Natural killer cell treated with Interleukin-12 subunit alpha and Interleukin-12 subunit beta and Interleukin-15 and Interleukin-18, amount 100 ng/mL, for 72 hours (primary cell): ENCODE measurements around the gene ZNF692. TPM values are rescaled to one million over a fixed set of nuclear protein-coding genes. Genes with fewer than 3 reads are reported as not detected.

ENCODE experiments used
- ATAC-seq, 2 donors: fragments of 150-1000 bp; cut with Tn5 transposase in 1 of 2; sonication (Bioruptor Pico), chemical (Tn5 transposase) in 1 of 2; 2 replicates each; pipeline ENCODE4 v1.10.0; 2021
- DNase-seq: peaks from one replicate; pipeline ENCODE4 v3.0.0; 2022; ENCODE audit warnings: low spot score
- H3K27ac Mint-ChIP-seq, 2 donors: 1 replicate in 1 of 2; 2 replicates in 1 of 2; pipeline ENCODE4 v1.8.0; 2022; ENCODE audit warnings: mixed read lengths in 2 of 2, mild to moderate bottlenecking in 1 of 2, moderate library complexity in 1 of 2
- H3K27me3 Mint-ChIP-seq, 2 donors: 1 replicate in 1 of 2; 2 replicates in 1 of 2; pipeline ENCODE4 v1.8.0; 2022; ENCODE audit warnings: mixed read lengths in 2 of 2
- H3K36me3 Mint-ChIP-seq: one replicate; pipeline ENCODE4 v1.8.0; 2022; ENCODE audit warnings: mixed read lengths
- H3K4me1 Mint-ChIP-seq, 2 donors: 1 replicate in 1 of 2; 2 replicates in 1 of 2; pipeline ENCODE4 v1.8.0; 2022; ENCODE audit warnings: low read depth in 2 of 2, mixed read lengths in 2 of 2, mild to moderate bottlenecking in 1 of 2
- H3K4me3 Mint-ChIP-seq: one replicate; pipeline ENCODE4 v1.8.0; 2022; ENCODE audit warnings: mixed read lengths
- H3K9me3 Mint-ChIP-seq: 2 replicates; pipeline ENCODE4 v1.8.0; 2022; ENCODE audit warnings: mixed read lengths
- total RNA-seq, 2 donors: library from RNA; stranded (reverse); gene quantifications; one replicate each; pipeline ENCODE4 v1.2.3, GENCODE V29; 2022

Gene ZNF692
- total RNA-seq, 2 donors from 2014 or later: 40.4 to 142 TPM

GRCh38 chr1:248849637-248850036 is 9.2 kb downstream of the ZNF692 start:
- no peak for DNase-seq
- Mint-ChIP-seq H3K27me3 (no peaks in the 10 kb centered on the region), H3K27ac (no peak overlapping the region), H3K4me1 (peaks cover 0 to 3% of the 10 kb centered on the region in 2 donors), H3K4me3 (no peak overlapping the region), H3K9me3 (no peaks in the 10 kb centered on the region), H3K36me3 (peaks cover 8% of the 10 kb centered on the region)
- ATAC-seq: no peak

- DNase-seq: no peak
Measured at GRCh38 chr1:248849152-248849551, 9.7 kb downstream of the ZNF692 start.

GRCh38 chr1:248848602-248849001 is 10.3 kb downstream of the ZNF692 start:
- Mint-ChIP-seq H3K27me3 (no peaks in the 10 kb centered on the region), H3K9me3 (no peaks in the 10 kb centered on the region), H3K4me3 (no peak overlapping the region), H3K4me1 (peaks cover 0 to 3% of the 10 kb centered on the region in 2 donors), H3K36me3 (peaks cover 6% of the 10 kb centered on the region), H3K27ac (no peak overlapping the region)
- DNase-seq (no peak), ATAC-seq (no peak)

More at GRCh38 chr1:248849152-248849551, 9.7 kb downstream of the ZNF692 start:
- ATAC-seq: no peak
- H3K4me1 Mint-ChIP-seq: peaks cover 0 to 3% of the 10 kb centered on the region in 2 donors
- H3K4me3 Mint-ChIP-seq: no peak overlapping the region
- H3K9me3 Mint-ChIP-seq: no peaks in the 10 kb centered on the region
- H3K27me3 Mint-ChIP-seq: no peaks in the 10 kb centered on the region
- H3K36me3 Mint-ChIP-seq: peaks cover 6% of the 10 kb centered on the region
- no peak overlapping the region for H3K27ac Mint-ChIP-seq

- no peak for DNase-seq
- Mint-ChIP-seq H3K4me1 (peaks cover 0 to 3% of the 10 kb centered on the region in 2 donors), H3K27me3 (no peaks in the 10 kb centered on the region), H3K27ac (no peak overlapping the region), H3K36me3 (peaks cover 6% of the 10 kb centered on the region), H3K9me3 (no peaks in the 10 kb centered on the region), H3K4me3 (no peak overlapping the region)
- ATAC-seq: no peak
Measured at GRCh38 chr1:248847956-248848561, 10.8 kb downstream of the ZNF692 start.

GRCh38 chr1:248847181-248847955 is 11.5 kb downstream of the ZNF692 start:
- DNase-seq: no peak
- peaks cover 6% of the 10 kb centered on the region for H3K36me3 Mint-ChIP-seq

GRCh38 chr1:248844526-248844925 is 14.4 kb downstream of the ZNF692 start:
- Mint-ChIP-seq H3K27ac (no peak overlapping the region), H3K9me3 (no peaks in the 10 kb centered on the region), H3K4me1 (peaks cover 6 to 17% of the 10 kb centered on the region in 2 donors), H3K36me3 (peaks cover 6% of the 10 kb centered on the region), H3K27me3 (no peaks in the 10 kb centered on the region), H3K4me3 (no peak overlapping the region)
- ATAC-seq: no peak
- DNase-seq: no peak

More at GRCh38 chr1:248847181-248847955, 11.5 kb downstream of the ZNF692 start:
- Mint-ChIP-seq H3K4me1 (peaks cover 0 to 4% of the 10 kb centered on the region in 2 donors), H3K27me3 (no peaks in the 10 kb centered on the region), H3K27ac (no peak overlapping the region), H3K4me3 (no peak overlapping the region), H3K9me3 (no peaks in the 10 kb centered on the region)
- no peak for ATAC-seq

GRCh38 chr1:248843687-248844086 is 15.2 kb downstream of the ZNF692 start:
- Mint-ChIP-seq H3K9me3 (no peaks in the 10 kb centered on the region), H3K27me3 (no peaks in the 10 kb centered on the region), H3K36me3 (peaks cover 1% of the 10 kb centered on the region), H3K4me1 (peaks cover 10 to 14% of the 10 kb centered on the region in 2 donors), H3K4me3 (no peak overlapping the region), H3K27ac (no peak overlapping the region)
- DNase-seq (no peak), ATAC-seq (no peak)

GRCh38 chr1:248842781-248843331 is 16.0 kb downstream of the ZNF692 start:
- H3K36me3 Mint-ChIP-seq: no peaks in the 10 kb centered on the region
- H3K27ac Mint-ChIP-seq: no peak overlapping the region
- no peak for DNase-seq

GRCh38 chr1:248841702-248842395 is 17.0 kb downstream of the ZNF692 start:
- H3K4me1 Mint-ChIP-seq: peaks cover 10 to 14% of the 10 kb centered on the region in 2 donors
- H3K27me3 Mint-ChIP-seq: no peaks in the 10 kb centered on the region
- no peaks in the 10 kb centered on the region for H3K36me3 Mint-ChIP-seq
- H3K9me3 Mint-ChIP-seq: no peaks in the 10 kb centered on the region
- DNase-seq (no peak), ATAC-seq (no peak)
- no peak overlapping the region for H3K27ac Mint-ChIP-seq
- no peak overlapping the region for H3K4me3 Mint-ChIP-seq

More at GRCh38 chr1:248842781-248843331, 16.0 kb downstream of the ZNF692 start:
- ATAC-seq: no peak
- Mint-ChIP-seq H3K4me1 (peaks cover 10 to 14% of the 10 kb centered on the region in 2 donors), H3K9me3 (no peaks in the 10 kb centered on the region), H3K27me3 (no peaks in the 10 kb centered on the region), H3K4me3 (no peak overlapping the region)

- H3K4me3 Mint-ChIP-seq: no peak overlapping the region
- ATAC-seq: no peak
- peaks cover 10 to 14% of the 10 kb centered on the region in 2 donors for H3K4me1 Mint-ChIP-seq
- DNase-seq: no peak
- no peaks in the 10 kb centered on the region for H3K9me3 Mint-ChIP-seq
- no peak overlapping the region for H3K27ac Mint-ChIP-seq
- no peaks in the 10 kb centered on the region for H3K27me3 Mint-ChIP-seq
- H3K36me3 Mint-ChIP-seq: no peaks in the 10 kb centered on the region
Measured at GRCh38 chr1:248840946-248841345, 17.9 kb downstream of the ZNF692 start.

GRCh38 chr1:248839168-248839555 is 19.7 kb downstream of the ZNF692 start:
- no peaks in the 10 kb centered on the region for H3K9me3 Mint-ChIP-seq
- H3K36me3 Mint-ChIP-seq: no peaks in the 10 kb centered on the region
- peak overlapping the region in 1 of 2 donors; percentile 92 for H3K27ac Mint-ChIP-seq
- DNase-seq: no peak
- no peak for ATAC-seq
- H3K27me3 Mint-ChIP-seq: no peaks in the 10 kb centered on the region
- no peak overlapping the region for H3K4me3 Mint-ChIP-seq
- peaks cover 10 to 14% of the 10 kb centered on the region in 2 donors for H3K4me1 Mint-ChIP-seq

GRCh38 chr1:248838357-248839167 is 20.3 kb downstream of the ZNF692 start:
- H3K27ac Mint-ChIP-seq: peak overlapping the region in 1 of 2 donors; percentile 92
- peaks cover 0 to 2% of the 10 kb centered on the region in 2 donors for H3K27me3 Mint-ChIP-seq
- DNase-seq: peak; percentile 91

GRCh38 chr1:248837781-248838356 is 21.0 kb downstream of the ZNF692 start, which contains the start of gene ZNF672:
ZNF672 (plus strand) TSS chr1:248838224; CDS start chr1:248847275, 9,051 bp downstream.
- Mint-ChIP-seq H3K36me3 (no peaks in the 10 kb centered on the region), H3K27me3 (peaks cover 2 to 4% of the 10 kb centered on the region in 2 donors), H3K4me1 (peaks cover 10 to 14% of the 10 kb centered on the region in 2 donors), H3K9me3 (no peaks in the 10 kb centered on the region), H3K27ac (peak within 1 kb of the TSS in 1 of 2 donors; percentile 92), H3K4me3 (no peak within 1 kb of the TSS)
- ATAC-seq: peak; percentile 91 to 93
- peak; percentile 98 for DNase-seq

More at GRCh38 chr1:248838357-248839167, 20.3 kb downstream of the ZNF692 start:
- ATAC-seq: peak; percentile 84 to 89
- Mint-ChIP-seq H3K4me1 (peaks cover 10 to 14% of the 10 kb centered on the region in 2 donors), H3K4me3 (no peak overlapping the region), H3K36me3 (no peaks in the 10 kb centered on the region), H3K9me3 (no peaks in the 10 kb centered on the region)
